ENCODE measurements around the gene KCNG3.

Gene KCNG3

GRCh38 chr2:42486145-42486906 lies 7.5 kb downstream of the KCNG3 start:
- DNase-seq (ENCODE audit: low read depth): no peak

- DNase-seq (ENCODE audit: low read depth): no peak
These were observed 13.4 kb downstream of the KCNG3 start for GRCh38 chr2:42480402-42480801.

- no peak for DNase-seq (ENCODE audit: low read depth)
These were observed 18.9 kb downstream of the KCNG3 start for GRCh38 chr2:42474765-42475454.

- DNase-seq (ENCODE audit: low read depth): no peak
These were observed 23.1 kb downstream of the KCNG3 start for GRCh38 chr2:42470706-42471105.

- DNase-seq (ENCODE audit: low read depth): no peak
These were observed 29.2 kb downstream of the KCNG3 start for GRCh38 chr2:42464631-42465030.

GRCh38 chr2:42463570-42463969 lies 30.2 kb downstream of the KCNG3 start:
- DNase-seq (ENCODE audit: low read depth): no peak

GRCh38 chr2:42459296-42459695 lies 34.5 kb downstream of the KCNG3 start:
- no peak for DNase-seq (ENCODE audit: low read depth)

- DNase-seq (ENCODE audit: low read depth): no peak
These were observed 35.4 kb downstream of the KCNG3 start for GRCh38 chr2:42458396-42458795.

GRCh38 chr2:42457011-42457410 lies 36.8 kb downstream of the KCNG3 start:
- DNase-seq (ENCODE audit: low read depth): peak; percentile 16

GRCh38 chr2:42456126-42456839 lies 37.5 kb downstream of the KCNG3 start:
- no peak for DNase-seq (ENCODE audit: low read depth)

GRCh38 chr2:42452545-42452944 lies 41.2 kb downstream of the KCNG3 start:
- no peak for DNase-seq (ENCODE audit: low read depth)

GRCh38 chr2:42450136-42450535 lies 43.6 kb downstream of the KCNG3 start:
- no peak for DNase-seq (ENCODE audit: low read depth)

GRCh38 chr2:42449163-42450087 lies 44.4 kb downstream of the KCNG3 start:
- DNase-seq (ENCODE audit: low read depth): no peak

- DNase-seq (ENCODE audit: low read depth): no peak
These were observed 45.6 kb downstream of the KCNG3 start for GRCh38 chr2:42448163-42448562.

GRCh38 chr2:42446503-42447271 lies 47.1 kb downstream of the KCNG3 start:
- DNase-seq (ENCODE audit: low read depth): no peak

- no peak for DNase-seq (ENCODE audit: low read depth)
These were observed 49.9 kb downstream of the KCNG3 start for GRCh38 chr2:42443718-42444399.

GRCh38 chr2:42442774-42443173 lies 51.0 kb downstream of the KCNG3 start:
- DNase-seq (ENCODE audit: low read depth): no peak

GRCh38 chr2:42438685-42439084 lies 55.1 kb downstream of the KCNG3 start:
- DNase-seq (ENCODE audit: low read depth): no peak

GRCh38 chr2:42436370-42436769 lies 57.4 kb downstream of the KCNG3 start:
- DNase-seq (ENCODE audit: low read depth): no peak

GRCh38 chr2:42435628-42436027 lies 58.2 kb downstream of the KCNG3 start:
- no peak for DNase-seq (ENCODE audit: low read depth)

- no peak for DNase-seq (ENCODE audit: low read depth)
These were observed 63.6 kb downstream of the KCNG3 start for GRCh38 chr2:42430188-42430587.

Measured in ELR (cell line).